ENCODE data around the gene PCP4. TPM values are rescaled to one million over a fixed set of nuclear protein-coding genes. Genes with fewer than 3 reads are reported as not detected.

The PCP4 gene
- polyA plus RNA-seq, 2 of the 4 experiments (the other 2 are of a cell fraction) = not detected

DNA sequence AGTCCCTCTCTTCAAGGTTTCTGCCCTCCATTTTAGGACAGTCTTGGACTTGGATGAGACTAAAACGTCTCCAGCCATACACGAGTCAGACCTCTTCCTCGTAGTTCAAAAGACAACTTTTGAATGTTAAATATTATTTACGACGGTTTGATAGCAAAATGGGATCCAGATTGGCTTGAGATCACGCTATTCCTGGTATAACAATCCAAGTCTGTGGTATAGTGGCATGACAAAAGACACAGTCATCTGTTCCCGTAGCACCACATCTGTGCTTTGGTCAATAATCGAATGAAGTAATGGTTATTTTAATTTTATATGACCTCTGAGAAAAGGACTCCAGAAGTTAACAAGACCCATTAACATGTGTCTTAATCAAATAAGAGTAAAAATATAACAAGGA is 7.0 kb downstream of the PCP4 start:
- H3K4me3 ChIP-seq = no peak overlapping the region
- ChIA-PET CTCF (no interaction called here), POLR2A (no interaction called here)
- TF ChIP-seq KDM1A (IDR thresholded peaks at IDR 0.05; ENCODE audit: low read depth) = no peak
- no peak for TF ChIP-seq TP53 (CRISPR knock-in tag; IDR thresholded peaks at IDR 0.05)
- TF ChIP-seq CBX8 (IDR thresholded peaks at IDR 0.05) = no peak
- TF ChIP-seq RAD21 (conservative IDR thresholded peaks at IDR 0.05 in 1 of 2, IDR thresholded peaks at IDR 0.05 in 1 of 2) = no peak
- TF ChIP-seq NR3C1 (IDR thresholded peaks at IDR 0.05) = no peak
- no peak for TF ChIP-seq ZC3H11A (IDR thresholded peaks at IDR 0.05)
- no peak for TF ChIP-seq PHF8 (IDR thresholded peaks at IDR 0.05; ENCODE audit: borderline replicate concordance, low read depth)
- no peak for TF ChIP-seq MAZ (IDR thresholded peaks at IDR 0.05; ENCODE audit: borderline replicate concordance, low read depth, low read length)
- no peak for TF ChIP-seq CBX2 (IDR thresholded peaks at IDR 0.05; ENCODE audit: borderline replicate concordance, low read depth)
- TF ChIP-seq JUN (IDR thresholded peaks at IDR 0.05) = no peak
- TF ChIP-seq HOXA7 (CRISPR knock-in tag; IDR thresholded peaks at IDR 0.05) = no peak
- TF ChIP-seq, protein P1, sequence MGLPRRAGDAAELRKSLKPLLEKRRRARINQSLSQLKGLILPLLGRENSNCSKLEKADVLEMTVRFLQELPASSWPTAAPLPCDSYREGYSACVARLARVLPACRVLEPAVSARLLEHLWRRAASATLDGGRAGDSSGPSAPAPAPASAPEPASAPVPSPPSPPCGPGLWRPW (IDR thresholded peaks at IDR 0.05) = no peak
- TF ChIP-seq ESRRA (IDR thresholded peaks at IDR 0.05; ENCODE audit: borderline replicate concordance, low read length) = no peak
- TF ChIP-seq HEYL (CRISPR knock-in tag; IDR thresholded peaks at IDR 0.05) = no peak
- TF ChIP-seq, protein P2, sequence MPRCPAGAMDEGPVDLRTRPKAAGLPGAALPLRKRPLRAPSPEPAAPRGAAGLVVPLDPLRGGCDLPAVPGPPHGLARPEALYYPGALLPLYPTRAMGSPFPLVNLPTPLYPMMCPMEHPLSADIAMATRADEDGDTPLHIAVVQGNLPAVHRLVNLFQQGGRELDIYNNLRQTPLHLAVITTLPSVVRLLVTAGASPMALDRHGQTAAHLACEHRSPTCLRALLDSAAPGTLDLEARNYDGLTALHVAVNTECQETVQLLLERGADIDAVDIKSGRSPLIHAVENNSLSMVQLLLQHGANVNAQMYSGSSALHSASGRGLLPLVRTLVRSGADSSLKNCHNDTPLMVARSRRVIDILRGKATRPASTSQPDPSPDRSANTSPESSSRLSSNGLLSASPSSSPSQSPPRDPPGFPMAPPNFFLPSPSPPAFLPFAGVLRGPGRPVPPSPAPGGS (IDR thresholded peaks at IDR 0.05) = no peak
- no peak for TF ChIP-seq GATA3 (IDR thresholded peaks at IDR 0.05; ENCODE audit: borderline replicate concordance)
- TF ChIP-seq, protein P3, sequence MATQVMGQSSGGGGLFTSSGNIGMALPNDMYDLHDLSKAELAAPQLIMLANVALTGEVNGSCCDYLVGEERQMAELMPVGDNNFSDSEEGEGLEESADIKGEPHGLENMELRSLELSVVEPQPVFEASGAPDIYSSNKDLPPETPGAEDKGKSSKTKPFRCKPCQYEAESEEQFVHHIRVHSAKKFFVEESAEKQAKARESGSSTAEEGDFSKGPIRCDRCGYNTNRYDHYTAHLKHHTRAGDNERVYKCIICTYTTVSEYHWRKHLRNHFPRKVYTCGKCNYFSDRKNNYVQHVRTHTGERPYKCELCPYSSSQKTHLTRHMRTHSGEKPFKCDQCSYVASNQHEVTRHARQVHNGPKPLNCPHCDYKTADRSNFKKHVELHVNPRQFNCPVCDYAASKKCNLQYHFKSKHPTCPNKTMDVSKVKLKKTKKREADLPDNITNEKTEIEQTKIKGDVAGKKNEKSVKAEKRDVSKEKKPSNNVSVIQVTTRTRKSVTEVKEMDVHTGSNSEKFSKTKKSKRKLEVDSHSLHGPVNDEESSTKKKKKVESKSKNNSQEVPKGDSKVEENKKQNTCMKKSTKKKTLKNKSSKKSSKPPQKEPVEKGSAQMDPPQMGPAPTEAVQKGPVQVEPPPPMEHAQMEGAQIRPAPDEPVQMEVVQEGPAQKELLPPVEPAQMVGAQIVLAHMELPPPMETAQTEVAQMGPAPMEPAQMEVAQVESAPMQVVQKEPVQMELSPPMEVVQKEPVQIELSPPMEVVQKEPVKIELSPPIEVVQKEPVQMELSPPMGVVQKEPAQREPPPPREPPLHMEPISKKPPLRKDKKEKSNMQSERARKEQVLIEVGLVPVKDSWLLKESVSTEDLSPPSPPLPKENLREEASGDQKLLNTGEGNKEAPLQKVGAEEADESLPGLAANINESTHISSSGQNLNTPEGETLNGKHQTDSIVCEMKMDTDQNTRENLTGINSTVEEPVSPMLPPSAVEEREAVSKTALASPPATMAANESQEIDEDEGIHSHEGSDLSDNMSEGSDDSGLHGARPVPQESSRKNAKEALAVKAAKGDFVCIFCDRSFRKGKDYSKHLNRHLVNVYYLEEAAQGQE (IDR thresholded peaks at IDR 0.05) = no peak
- no peak for TF ChIP-seq NPAS2 (CRISPR knock-in tag; IDR thresholded peaks at IDR 0.05; ENCODE audit: borderline replicate concordance)
- TF ChIP-seq FOXS1 (CRISPR knock-in tag; IDR thresholded peaks at IDR 0.05) = no peak
- H3K9me3 ChIP-seq = no peaks in the 10 kb centered on the region
- DNase-seq (ENCODE audit: low read depth in 1 of 2, low spot score in 1 of 2) (no peak), ATAC-seq (no peak), FAIRE-seq (no peak)
- H3K4me2 ChIP-seq = no peak overlapping the region
- WGBS (ENCODE audit: missing lambda C conversion rate) = 9% methylated on average over 8 of the region's 8 CpGs
- H3K4me1 ChIP-seq = no peaks in the 10 kb centered on the region
- H3K27ac ChIP-seq = no peak overlapping the region

DNA sequence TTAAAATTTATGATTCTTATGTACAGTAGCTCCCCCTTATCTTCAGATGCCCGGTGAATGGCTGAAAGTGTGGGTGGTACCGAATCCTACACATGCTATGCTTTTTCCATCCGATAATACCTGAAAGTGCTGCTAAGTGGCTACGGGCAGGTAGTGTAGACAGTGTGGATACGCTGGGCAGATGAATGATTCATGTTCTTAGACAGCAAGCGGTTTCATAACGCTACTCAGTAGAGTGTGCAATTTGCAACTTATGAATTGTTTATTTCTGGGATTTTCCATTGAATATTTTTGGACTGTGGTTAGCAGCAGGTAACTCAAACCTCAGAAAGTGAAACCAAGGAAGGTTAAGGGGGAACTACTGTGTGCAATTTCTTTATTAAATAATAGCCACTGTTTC is 7.5 kb downstream of the PCP4 start:
- WGBS (ENCODE audit: missing lambda C conversion rate) = 4% methylated on average over 7 of the region's 7 CpGs
- POLR2A ChIA-PET = no interaction called here
- FAIRE-seq = no peak
- DNase-seq (ENCODE audit: low read depth in 1 of 2, low spot score in 1 of 2) = no peak
- Histone ChIP-seq H3K4me3 (no peak overlapping the region), H3K9me3 (no peaks in the 10 kb centered on the region), H3K27ac (no peak overlapping the region), H3K4me2 (no peak overlapping the region), H3K4me1 (no peaks in the 10 kb centered on the region)
- CTCF ChIA-PET = no interaction called here
- ATAC-seq = no peak
- no peak for TF ChIP-seq JUNB (IDR thresholded peaks at IDR 0.05)
- no peak for TF ChIP-seq CEBPB (IDR thresholded peaks at IDR 0.05)
- TF ChIP-seq ESRRA (IDR thresholded peaks at IDR 0.05; ENCODE audit: borderline replicate concordance, low read length) = no peak
- TF ChIP-seq NFE2L2 (conservative IDR thresholded peaks at IDR 0.05; ENCODE audit: low read length) = no peak
- TF ChIP-seq, protein P4, sequence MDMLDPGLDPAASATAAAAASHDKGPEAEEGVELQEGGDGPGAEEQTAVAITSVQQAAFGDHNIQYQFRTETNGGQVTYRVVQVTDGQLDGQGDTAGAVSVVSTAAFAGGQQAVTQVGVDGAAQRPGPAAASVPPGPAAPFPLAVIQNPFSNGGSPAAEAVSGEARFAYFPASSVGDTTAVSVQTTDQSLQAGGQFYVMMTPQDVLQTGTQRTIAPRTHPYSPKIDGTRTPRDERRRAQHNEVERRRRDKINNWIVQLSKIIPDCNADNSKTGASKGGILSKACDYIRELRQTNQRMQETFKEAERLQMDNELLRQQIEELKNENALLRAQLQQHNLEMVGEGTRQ (IDR thresholded peaks at IDR 0.05) = no peak
- TF ChIP-seq, protein P5, sequence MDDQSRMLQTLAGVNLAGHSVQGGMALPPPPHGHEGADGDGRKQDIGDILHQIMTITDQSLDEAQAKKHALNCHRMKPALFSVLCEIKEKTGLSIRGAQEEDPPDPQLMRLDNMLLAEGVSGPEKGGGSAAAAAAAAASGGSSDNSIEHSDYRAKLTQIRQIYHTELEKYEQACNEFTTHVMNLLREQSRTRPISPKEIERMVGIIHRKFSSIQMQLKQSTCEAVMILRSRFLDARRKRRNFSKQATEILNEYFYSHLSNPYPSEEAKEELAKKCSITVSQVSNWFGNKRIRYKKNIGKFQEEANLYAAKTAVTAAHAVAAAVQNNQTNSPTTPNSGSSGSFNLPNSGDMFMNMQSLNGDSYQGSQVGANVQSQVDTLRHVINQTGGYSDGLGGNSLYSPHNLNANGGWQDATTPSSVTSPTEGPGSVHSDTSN (IDR thresholded peaks at IDR 0.05) = no peak

Data from A549 (cell line).